ENCODE measurements around the gene LIPC.

DNA sequence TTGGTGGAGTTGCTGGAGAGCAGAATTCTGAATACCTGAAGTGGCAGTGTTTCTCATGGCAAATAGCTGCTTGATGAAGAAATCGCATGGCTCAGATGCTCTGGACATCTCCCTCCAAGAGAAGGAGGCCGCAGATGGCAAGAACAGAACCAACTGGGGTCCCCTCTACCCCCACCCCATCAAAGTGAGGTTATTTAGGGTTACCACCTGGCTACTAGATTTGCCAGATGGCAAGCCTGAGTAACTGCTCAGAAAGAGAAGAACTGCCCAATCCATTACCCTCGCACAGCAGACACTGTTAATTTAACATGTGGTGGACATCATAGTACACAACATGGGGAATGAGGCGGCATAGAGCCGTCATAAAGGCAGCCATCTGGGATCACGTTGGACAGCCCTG, 30.5 kb upstream of the LIPC start:
- TF ChIP-seq, protein P1, sequence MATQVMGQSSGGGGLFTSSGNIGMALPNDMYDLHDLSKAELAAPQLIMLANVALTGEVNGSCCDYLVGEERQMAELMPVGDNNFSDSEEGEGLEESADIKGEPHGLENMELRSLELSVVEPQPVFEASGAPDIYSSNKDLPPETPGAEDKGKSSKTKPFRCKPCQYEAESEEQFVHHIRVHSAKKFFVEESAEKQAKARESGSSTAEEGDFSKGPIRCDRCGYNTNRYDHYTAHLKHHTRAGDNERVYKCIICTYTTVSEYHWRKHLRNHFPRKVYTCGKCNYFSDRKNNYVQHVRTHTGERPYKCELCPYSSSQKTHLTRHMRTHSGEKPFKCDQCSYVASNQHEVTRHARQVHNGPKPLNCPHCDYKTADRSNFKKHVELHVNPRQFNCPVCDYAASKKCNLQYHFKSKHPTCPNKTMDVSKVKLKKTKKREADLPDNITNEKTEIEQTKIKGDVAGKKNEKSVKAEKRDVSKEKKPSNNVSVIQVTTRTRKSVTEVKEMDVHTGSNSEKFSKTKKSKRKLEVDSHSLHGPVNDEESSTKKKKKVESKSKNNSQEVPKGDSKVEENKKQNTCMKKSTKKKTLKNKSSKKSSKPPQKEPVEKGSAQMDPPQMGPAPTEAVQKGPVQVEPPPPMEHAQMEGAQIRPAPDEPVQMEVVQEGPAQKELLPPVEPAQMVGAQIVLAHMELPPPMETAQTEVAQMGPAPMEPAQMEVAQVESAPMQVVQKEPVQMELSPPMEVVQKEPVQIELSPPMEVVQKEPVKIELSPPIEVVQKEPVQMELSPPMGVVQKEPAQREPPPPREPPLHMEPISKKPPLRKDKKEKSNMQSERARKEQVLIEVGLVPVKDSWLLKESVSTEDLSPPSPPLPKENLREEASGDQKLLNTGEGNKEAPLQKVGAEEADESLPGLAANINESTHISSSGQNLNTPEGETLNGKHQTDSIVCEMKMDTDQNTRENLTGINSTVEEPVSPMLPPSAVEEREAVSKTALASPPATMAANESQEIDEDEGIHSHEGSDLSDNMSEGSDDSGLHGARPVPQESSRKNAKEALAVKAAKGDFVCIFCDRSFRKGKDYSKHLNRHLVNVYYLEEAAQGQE (IDR thresholded peaks at IDR 0.05; ENCODE audit: low read depth), result no peak
- TF ChIP-seq SIN3A (IDR thresholded peaks at IDR 0.05; ENCODE audit: low read depth) (no peak), ELF1 (IDR thresholded peaks at IDR 0.05; ENCODE audit: borderline replicate concordance, low read depth) (no peak), JUND (IDR thresholded peaks at IDR 0.05) (no peak), EZH2 (IDR thresholded peaks at IDR 0.05) (no peak), POLR2A (IDR thresholded peaks at IDR 0.05; ENCODE audit: borderline replicate concordance, extremely low read depth, insufficient read depth, insufficient read length) (no peak), POLR2AphosphoS5 (IDR thresholded peaks at IDR 0.05; ENCODE audit: low read depth, low read length) (no peak), ZNF274 (IDR thresholded peaks at IDR 0.05; ENCODE audit: low read depth, low read length) (no peak), EGR1 (IDR thresholded peaks at IDR 0.05; ENCODE audit: low read depth) (no peak)
- TF ChIP-seq, protein P2, sequence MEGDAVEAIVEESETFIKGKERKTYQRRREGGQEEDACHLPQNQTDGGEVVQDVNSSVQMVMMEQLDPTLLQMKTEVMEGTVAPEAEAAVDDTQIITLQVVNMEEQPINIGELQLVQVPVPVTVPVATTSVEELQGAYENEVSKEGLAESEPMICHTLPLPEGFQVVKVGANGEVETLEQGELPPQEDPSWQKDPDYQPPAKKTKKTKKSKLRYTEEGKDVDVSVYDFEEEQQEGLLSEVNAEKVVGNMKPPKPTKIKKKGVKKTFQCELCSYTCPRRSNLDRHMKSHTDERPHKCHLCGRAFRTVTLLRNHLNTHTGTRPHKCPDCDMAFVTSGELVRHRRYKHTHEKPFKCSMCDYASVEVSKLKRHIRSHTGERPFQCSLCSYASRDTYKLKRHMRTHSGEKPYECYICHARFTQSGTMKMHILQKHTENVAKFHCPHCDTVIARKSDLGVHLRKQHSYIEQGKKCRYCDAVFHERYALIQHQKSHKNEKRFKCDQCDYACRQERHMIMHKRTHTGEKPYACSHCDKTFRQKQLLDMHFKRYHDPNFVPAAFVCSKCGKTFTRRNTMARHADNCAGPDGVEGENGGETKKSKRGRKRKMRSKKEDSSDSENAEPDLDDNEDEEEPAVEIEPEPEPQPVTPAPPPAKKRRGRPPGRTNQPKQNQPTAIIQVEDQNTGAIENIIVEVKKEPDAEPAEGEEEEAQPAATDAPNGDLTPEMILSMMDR (IDR thresholded peaks at IDR 0.05 in 2 of 3, conservative IDR thresholded peaks at IDR 0.05 in 1 of 3; ENCODE audit: borderline replicate concordance in 1 of 3, insufficient read depth in 1 of 3, low read depth in 2 of 3, low read length in 2 of 3), result no peak
